A673 (cell line): ENCODE results near the gene HOXA3. TPM values are rescaled to one million over a fixed set of nuclear protein-coding genes. Genes with fewer than 3 reads are reported as not detected.

Experiments used
- BruUV-seq: library from RNA; stranded (reverse); fragments of 400-500 nt; replicated peaks from 2 replicates; lab custom pipeline; 2021; lab: Mats Ljungman, UMichigan
- CTCF ChIA-PET: fragments of 300-600 bp; sonication (Branson Sonifier 250); formaldehyde crosslinking; loops from one replicate; lab custom pipeline; 2022; ENCODE audit warnings: antibody characterized with exemption; lab: Charles Lee
- POLR2A ChIA-PET: fragments of 300-600 bp; sonication (Branson Sonifier 250); formaldehyde crosslinking; loops from one replicate; lab custom pipeline; 2022; ENCODE audit warnings: antibody characterized with exemption; ENCODE audit not compliant: low non-redundant PET; lab: Charles Lee
- DNase-seq: peaks from one replicate; pipeline ENCODE4 v3.0.0-alpha.2; 2015; ENCODE audit warnings: low spot score
- H3K27ac ChIP-seq: fragments of 200-600 bp; sonication (generic); 2 replicates; pipeline ENCODE4 v1.5.1; 2016; ENCODE audit warnings: mixed run types, low read depth, mild to moderate bottlenecking, mixed read lengths, antibody characterized with exemption, low read length; ENCODE audit not compliant: poor library complexity, severe bottlenecking
- H3K27me3 ChIP-seq: fragments of 200-600 bp; sonication (generic); replicated peaks from 2 replicates; pipeline ENCODE4 v1.6.1; 2017; ENCODE audit warnings: mixed run types, low read depth, mild to moderate bottlenecking, mixed read lengths, antibody characterized with exemption, low read length; ENCODE audit not compliant: insufficient read depth, poor library complexity
- H3K36me3 ChIP-seq: fragments of 200-600 bp; sonication (generic); 2 replicates; pipeline ENCODE4 v1.6.1; 2016; ENCODE audit warnings: mixed run types, mild to moderate bottlenecking, mixed read lengths, antibody characterized with exemption, low read length; ENCODE audit not compliant: insufficient read depth, poor library complexity, severe bottlenecking
- H3K4me1 ChIP-seq: fragments of 200-600 bp; sonication (generic); 2 replicates; pipeline ENCODE4 v1.6.1; 2017; ENCODE audit warnings: mixed run types, mild to moderate bottlenecking, mixed read lengths, antibody characterized with exemption, low read length; ENCODE audit not compliant: insufficient read depth, poor library complexity, severe bottlenecking
- H3K4me3 ChIP-seq: fragments of 200-600 bp; sonication (generic); 2 replicates; pipeline ENCODE4 v1.5.1; 2016; ENCODE audit warnings: low read depth, mixed run types, mild to moderate bottlenecking, mixed read lengths, low read length; ENCODE audit not compliant: poor library complexity, severe bottlenecking
- H3K9me3 ChIP-seq: fragments of 200-600 bp; sonication (generic); 2 replicates; pipeline ENCODE4 v1.6.1; 2016; ENCODE audit warnings: mixed run types, low read depth, mild to moderate bottlenecking, mixed read lengths, antibody characterized with exemption, low read length; ENCODE audit not compliant: poor library complexity, severe bottlenecking
- CTCF ChIP-seq: fragments of 300-800, 200-600 bp; sonication (generic); conservative IDR thresholded peaks from 2 replicates; pipeline ENCODE4 v1.5.1; 2017; ENCODE audit warnings: low read depth, mild to moderate bottlenecking, antibody characterized with exemption, low read length, moderate library complexity, mixed read lengths
- EZH2 ChIP-seq: fragments of 200-600 bp; sonication (generic); IDR thresholded peaks from 2 replicates; pipeline ENCODE4 v1.6.1; 2017; ENCODE audit warnings: borderline replicate concordance, low read depth, mild to moderate bottlenecking, mixed read lengths, antibody characterized with exemption, low read length; ENCODE audit not compliant: poor library complexity, severe bottlenecking
- intact Hi-C: fragments of 100-400 bp; cut with micrococcal nuclease; formaldehyde crosslinking; loops from one replicate; pipeline ENCODE4 v1.10.0; 2022; ENCODE audit not compliant: unreplicated experiment
- total RNA-seq: library from RNA; stranded (reverse); gene quantifications from 2 replicates; pipeline ENCODE4 v1.2.3, GENCODE V29; 2021

HOXA3 gene
- total RNA-seq, 1 experiment from 2014 or later = not detected

GRCh38 chr7:27124096-27124901 is 28.1 kb downstream of the HOXA3 start:
- no peak for DNase-seq
- POLR2A ChIA-PET = no interaction called here

GRCh38 chr7:27123477-27124053 is 28.8 kb downstream of the HOXA3 start:
- intact Hi-C loops = no loop called here

More at GRCh38 chr7:27124096-27124901, 28.1 kb downstream of the HOXA3 start:
- H3K27ac ChIP-seq = no peak overlapping the region
- intact Hi-C loops = no loop called here
- CTCF ChIA-PET = no interaction called here
- H3K36me3 ChIP-seq = no peaks in the 10 kb centered on the region
- BruUV-seq = no TSS peak
- no peak overlapping the region for H3K4me3 ChIP-seq
- TF ChIP-seq EZH2 = peak; percentile 87
- no peak for TF ChIP-seq CTCF
- H3K9me3 ChIP-seq = no peaks in the 10 kb centered on the region
- H3K4me1 ChIP-seq = no peaks in the 10 kb centered on the region
- H3K27me3 ChIP-seq = peaks cover 100% of the 10 kb centered on the region

GRCh38 chr7:27123007-27123476 is 29.3 kb downstream of the HOXA3 start:
- Histone ChIP-seq H3K4me3 (no peak overlapping the region), H3K27me3 (peaks cover 100% of the 10 kb centered on the region), H3K4me1 (no peaks in the 10 kb centered on the region), H3K27ac (no peak overlapping the region), H3K9me3 (no peaks in the 10 kb centered on the region), H3K36me3 (no peaks in the 10 kb centered on the region)
- no peak for TF ChIP-seq CTCF
- no peak for TF ChIP-seq EZH2
- intact Hi-C loops = no loop called here
- CTCF ChIA-PET = no interaction called here
- POLR2A ChIA-PET = no interaction called here
- no peak for DNase-seq
- BruUV-seq = no TSS peak

More at GRCh38 chr7:27123477-27124053, 28.8 kb downstream of the HOXA3 start:
- ChIA-PET POLR2A (no interaction called here), CTCF (no interaction called here)
- no peaks in the 10 kb centered on the region for H3K9me3 ChIP-seq
- no peaks in the 10 kb centered on the region for H3K36me3 ChIP-seq
- no peak overlapping the region for H3K4me3 ChIP-seq
- no peak for DNase-seq
- TF ChIP-seq EZH2 = no peak
- TF ChIP-seq CTCF = no peak
- BruUV-seq = no TSS peak
- H3K27ac ChIP-seq = no peak overlapping the region
- peaks cover 100% of the 10 kb centered on the region for H3K27me3 ChIP-seq
- H3K4me1 ChIP-seq = no peaks in the 10 kb centered on the region
